Measurements from ENCODE around the gene OR8D1. TPM values are rescaled to one million over a fixed set of nuclear protein-coding genes. Genes with fewer than 3 reads are reported as not detected.

OR8D1 gene
- total RNA-seq, 2 experiments from 2014 or later: not detected

GRCh38 chr11:124331873-124332272 is 18.1 kb upstream of the OR8D1 start:
- no peak for ATAC-seq (ENCODE audit: poor library complexity)
- no peaks in the 10 kb centered on the region for H3K27me3 Mint-ChIP-seq
- POLR2A ChIA-PET: no interaction called here
- no peaks in the 10 kb centered on the region for H3K4me1 Mint-ChIP-seq (ENCODE audit: low read depth)
- no peak for DNase-seq
- no peaks in the 10 kb centered on the region for H3K4me1 ChIP-seq (ENCODE audit: insufficient read depth, low read length)
- no peaks in the 10 kb centered on the region for H3K27me3 ChIP-seq (ENCODE audit: control insufficient read depth in 1 of 2, insufficient read depth in 2 of 2, low read length in 2 of 2)
- H3K9me3 ChIP-seq (ENCODE audit: control insufficient read depth in 1 of 2, insufficient read depth in 1 of 2, low read length in 2 of 2): no peaks in the 10 kb centered on the region
- H3K36me3 Mint-ChIP-seq (ENCODE audit: low read depth): no peaks in the 10 kb centered on the region
- H3K27ac ChIP-seq (ENCODE audit: low read depth in 1 of 2, low read length in 2 of 2): no peak overlapping the region
- H3K36me3 ChIP-seq (ENCODE audit: insufficient read depth, low read length): no peaks in the 10 kb centered on the region
- no peak for TF ChIP-seq CTCF (IDR thresholded peaks at IDR 0.05)
- no peaks in the 10 kb centered on the region for H3K9me3 Mint-ChIP-seq
- no peak overlapping the region for H3K27ac Mint-ChIP-seq
- H3K4me3 Mint-ChIP-seq: no peak overlapping the region
- intact Hi-C loops (cut with DNase I, micrococcal nuclease): no loop called here
- H3K4me3 ChIP-seq (ENCODE audit: low read length): no peak overlapping the region
- CTCF ChIA-PET: no interaction called here

- no peaks in the 10 kb centered on the region for H3K9me3 Mint-ChIP-seq
- H3K27ac Mint-ChIP-seq: no peak overlapping the region
- Histone ChIP-seq H3K4me1 (ENCODE audit: insufficient read depth, low read length) (no peaks in the 10 kb centered on the region), H3K27me3 (ENCODE audit: control insufficient read depth in 1 of 2, insufficient read depth in 2 of 2, low read length in 2 of 2) (peaks cover 0 to 4% of the 10 kb centered on the region in 2 experiments), H3K27ac (ENCODE audit: low read depth in 1 of 2, low read length in 2 of 2) (no peak overlapping the region), H3K9me3 (ENCODE audit: control insufficient read depth in 1 of 2, insufficient read depth in 1 of 2, low read length in 2 of 2) (no peaks in the 10 kb centered on the region), H3K36me3 (ENCODE audit: insufficient read depth, low read length) (no peaks in the 10 kb centered on the region), H3K4me3 (ENCODE audit: low read length) (no peak overlapping the region)
- no peaks in the 10 kb centered on the region for H3K4me1 Mint-ChIP-seq (ENCODE audit: low read depth)
- POLR2A ChIA-PET: no interaction called here
- no peak for ATAC-seq (ENCODE audit: poor library complexity)
- no peaks in the 10 kb centered on the region for H3K36me3 Mint-ChIP-seq (ENCODE audit: low read depth)
- CTCF ChIA-PET: no interaction called here
- H3K4me3 Mint-ChIP-seq: no peak overlapping the region
- intact Hi-C loops (cut with DNase I, micrococcal nuclease): no loop called here
- H3K27me3 Mint-ChIP-seq: peaks cover 8% of the 10 kb centered on the region
- DNase-seq: peak in 1 of 14 experiments; percentile 7
- TF ChIP-seq CTCF (IDR thresholded peaks at IDR 0.05): no peak
Observed at GRCh38 chr11:124329787-124330478, 16.2 kb upstream of the OR8D1 start.

GRCh38 chr11:124327775-124328174 is 14.0 kb upstream of the OR8D1 start:
- Histone ChIP-seq H3K27me3 (ENCODE audit: control insufficient read depth in 1 of 2, insufficient read depth in 2 of 2, low read length in 2 of 2) (peaks cover 0 to 4% of the 10 kb centered on the region in 2 experiments), H3K27ac (ENCODE audit: low read depth in 1 of 2, low read length in 2 of 2) (no peak overlapping the region), H3K9me3 (ENCODE audit: control insufficient read depth in 1 of 2, insufficient read depth in 1 of 2, low read length in 2 of 2) (no peaks in the 10 kb centered on the region), H3K36me3 (ENCODE audit: insufficient read depth, low read length) (no peaks in the 10 kb centered on the region), H3K4me1 (ENCODE audit: insufficient read depth, low read length) (no peaks in the 10 kb centered on the region), H3K4me3 (ENCODE audit: low read length) (no peak overlapping the region)
- ChIA-PET CTCF (no interaction called here), POLR2A (no interaction called here)
- ATAC-seq (ENCODE audit: poor library complexity) (no peak), DNase-seq (no peak)
- Mint-ChIP-seq H3K27me3 (peaks cover 19% of the 10 kb centered on the region), H3K4me1 (ENCODE audit: low read depth) (no peaks in the 10 kb centered on the region), H3K27ac (no peak overlapping the region), H3K9me3 (no peaks in the 10 kb centered on the region), H3K4me3 (no peak overlapping the region), H3K36me3 (ENCODE audit: low read depth) (no peaks in the 10 kb centered on the region)
- intact Hi-C loops (cut with DNase I, micrococcal nuclease): no loop called here
- no peak for TF ChIP-seq CTCF (IDR thresholded peaks at IDR 0.05)
